GF-D8 (cell line): Measurements from ENCODE around the gene MYLK.

ENCODE experiments used
- DNase-seq: peaks from one replicate; lab custom pipeline; 2025; lab: John Stamatoyannopoulos, UW

The MYLK gene

DNA sequence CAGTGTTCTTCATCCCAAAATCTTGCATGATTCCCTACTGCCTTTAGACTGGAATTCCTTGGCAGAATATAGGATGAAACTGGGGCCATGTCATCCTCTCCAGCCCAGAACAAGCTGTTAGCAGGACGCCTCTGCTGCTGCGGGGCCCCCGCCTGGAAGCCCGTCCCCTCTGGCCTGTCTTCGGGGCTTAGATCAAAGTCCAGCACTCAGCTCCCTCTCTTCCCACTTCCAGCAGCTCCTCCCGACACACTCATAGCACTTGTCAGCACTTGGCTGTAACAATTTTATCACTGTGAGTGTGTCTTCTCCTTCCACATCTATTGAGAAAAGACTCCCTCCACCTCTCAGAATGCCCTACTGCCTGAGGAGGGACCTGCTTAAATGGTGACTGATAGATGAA, 187.3 kb downstream of the MYLK start:
- no peak for DNase-seq

DNA sequence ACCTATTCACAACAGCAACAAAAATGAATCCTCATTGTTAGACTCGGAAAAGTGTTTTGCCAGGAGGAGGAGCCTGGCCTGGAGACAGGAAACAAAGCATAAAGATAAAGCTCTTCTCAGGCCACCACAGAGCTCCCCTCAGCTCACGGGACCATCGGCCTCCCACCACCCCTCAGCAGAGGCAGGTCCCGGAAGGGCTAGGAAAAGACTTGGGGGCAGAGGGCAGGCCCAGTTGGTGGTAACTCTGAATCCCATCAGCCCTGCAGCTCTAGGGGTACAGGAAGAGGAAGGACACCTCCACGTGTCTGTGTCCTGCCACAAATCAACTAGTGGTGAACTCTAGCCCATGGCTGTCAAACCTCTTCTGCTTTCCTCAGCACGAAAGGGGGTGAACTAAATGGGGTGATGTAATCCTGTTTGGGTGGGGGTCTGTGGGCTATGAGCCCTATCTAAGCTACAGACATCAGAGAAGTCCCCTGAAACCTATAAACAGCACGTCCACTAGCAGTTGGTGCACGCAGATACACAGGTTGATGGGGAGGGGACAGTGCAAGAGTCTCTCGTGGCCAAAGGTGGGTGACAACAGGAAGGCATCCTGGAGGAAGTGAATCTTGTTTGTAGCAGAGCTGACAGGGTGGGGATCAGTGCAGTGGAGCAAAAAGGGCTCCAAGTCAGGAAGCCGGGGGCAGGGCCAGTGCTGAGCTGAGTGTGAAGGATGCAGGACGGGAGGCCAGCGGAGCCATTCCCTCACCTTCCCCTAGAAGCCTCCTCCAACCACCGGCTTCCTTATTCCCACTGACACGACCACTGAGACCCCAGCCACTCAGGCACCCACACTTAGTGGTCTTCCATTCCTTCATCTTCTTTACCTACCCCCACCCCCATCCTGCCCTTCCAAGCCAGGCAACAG, 188.1 kb downstream of the MYLK start:
- no peak for DNase-seq

DNA sequence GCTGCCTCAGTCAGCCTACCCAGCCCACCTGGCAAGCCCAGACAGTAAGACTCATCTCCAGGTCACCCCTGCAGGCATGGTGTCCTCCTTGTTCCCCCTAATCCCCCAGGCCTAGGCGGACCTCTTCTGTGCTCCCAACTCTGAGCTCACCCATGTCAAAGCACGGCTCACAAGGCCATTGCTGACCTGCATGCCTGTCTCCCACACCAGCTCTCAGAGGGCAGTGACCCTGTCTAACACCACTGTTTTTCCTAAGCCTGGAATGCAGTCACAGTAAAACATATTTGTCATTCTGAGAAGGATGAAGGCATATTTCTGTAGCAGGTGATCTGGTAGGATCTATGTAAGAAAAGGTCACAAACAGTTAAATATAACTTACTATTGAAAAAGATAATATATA, 189.0 kb downstream of the MYLK start:
- no peak for DNase-seq

DNA sequence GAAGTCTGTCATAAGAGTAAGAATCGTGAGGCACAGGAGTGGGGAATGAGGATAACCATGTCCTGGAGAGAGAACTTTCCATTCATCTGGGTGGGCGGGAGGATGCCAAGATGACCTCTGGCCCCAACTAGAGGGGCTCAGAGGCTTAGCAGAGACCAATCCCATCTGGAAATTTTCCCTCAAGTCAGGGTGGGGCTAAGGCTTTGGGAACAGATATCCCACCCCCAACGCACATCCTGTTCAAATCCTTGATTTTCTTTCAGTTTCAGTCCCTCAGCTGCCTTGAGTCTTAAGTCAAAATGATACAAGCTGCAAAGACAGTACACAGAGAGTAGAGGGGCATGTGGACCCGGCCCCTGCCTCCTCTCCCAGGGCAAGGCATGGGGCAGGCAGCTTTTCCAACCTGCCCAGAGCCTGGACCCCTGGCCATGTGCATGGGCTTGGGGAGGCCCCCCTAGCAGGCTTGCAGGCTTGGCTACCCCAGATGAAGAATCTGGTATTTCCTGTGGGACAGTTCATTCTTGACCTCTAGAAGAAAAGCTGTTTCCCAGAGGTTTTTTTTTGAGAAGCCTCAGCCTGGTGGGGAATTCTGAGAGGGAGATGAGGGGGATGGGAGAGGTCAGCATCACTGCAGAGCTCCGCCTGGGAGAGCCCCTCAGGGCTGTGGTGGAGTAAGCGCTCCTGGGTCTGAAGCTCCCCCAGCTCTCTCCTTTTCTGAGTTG, 189.6 kb downstream of the MYLK start:
- no peak for DNase-seq

DNA sequence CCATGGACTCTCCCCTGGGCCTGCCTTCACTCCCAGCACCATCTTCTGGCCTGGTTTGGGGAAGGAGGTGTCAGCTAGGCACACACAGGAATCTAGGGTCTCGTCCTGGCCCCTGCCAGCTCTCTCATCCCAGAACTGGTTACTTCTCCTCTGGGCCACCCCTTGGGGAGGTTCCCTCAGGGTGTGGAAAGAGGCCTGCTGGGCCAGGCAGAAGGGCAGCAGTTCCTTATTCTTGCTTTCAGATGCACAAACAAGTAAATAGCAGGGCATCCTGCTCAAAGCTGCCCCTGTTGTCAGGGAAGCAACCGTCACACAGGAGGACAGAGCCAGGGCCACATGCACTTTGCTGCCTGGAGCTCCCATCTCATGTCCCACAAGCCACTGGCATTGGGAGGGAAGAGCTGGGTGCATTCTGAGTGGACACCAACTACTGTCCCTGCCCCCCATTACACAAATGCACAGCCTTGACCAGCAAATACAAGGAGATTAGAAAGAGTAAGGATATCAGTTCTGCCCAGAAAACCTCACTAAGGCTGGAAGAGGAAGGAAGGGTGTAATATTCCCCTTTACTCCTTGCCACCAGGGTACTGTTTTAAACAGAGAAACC, 190.4 kb downstream of the MYLK start:
- DNase-seq: no peak

DNA sequence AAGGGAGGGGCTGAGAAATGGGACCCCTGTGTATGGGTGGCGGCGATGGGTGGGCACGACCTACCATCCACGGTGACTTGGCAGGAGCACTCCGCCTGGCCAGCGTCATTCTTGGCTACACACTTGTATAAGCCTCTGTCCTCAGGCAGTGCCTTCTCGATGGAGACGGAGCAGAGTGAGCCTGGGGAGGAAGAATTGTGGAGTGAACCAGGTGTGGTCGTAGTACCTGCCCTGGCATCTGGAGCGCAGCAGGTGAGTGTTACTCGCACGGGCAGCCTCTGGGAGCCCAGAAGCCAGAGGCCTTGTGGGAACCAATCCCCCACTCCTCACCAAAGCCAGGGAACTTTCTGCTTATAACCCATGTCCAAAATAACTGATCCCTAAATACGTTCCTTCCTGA, 191.5 kb downstream of the MYLK start:
- DNase-seq: no peak

DNA sequence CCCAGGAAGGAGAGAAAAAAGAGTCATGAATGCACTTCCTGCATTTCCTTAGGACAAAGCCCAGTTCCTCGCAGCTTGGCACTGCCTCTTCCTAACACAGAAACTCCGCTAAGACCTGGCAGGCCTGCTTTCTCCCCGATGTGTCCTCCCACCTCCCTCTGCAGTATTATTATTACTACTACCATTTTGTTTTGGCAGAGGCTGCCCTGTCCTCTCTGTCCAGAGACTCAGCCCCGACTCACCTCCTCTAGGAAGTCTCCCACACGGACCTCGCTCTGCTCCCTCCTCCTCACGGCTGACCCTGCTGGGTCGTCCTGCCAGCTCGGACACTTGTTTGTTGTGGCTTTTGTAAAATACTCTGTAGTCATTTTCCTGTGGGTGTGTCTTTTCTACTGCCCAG, 192.1 kb downstream of the MYLK start:
- DNase-seq: no peak

DNA sequence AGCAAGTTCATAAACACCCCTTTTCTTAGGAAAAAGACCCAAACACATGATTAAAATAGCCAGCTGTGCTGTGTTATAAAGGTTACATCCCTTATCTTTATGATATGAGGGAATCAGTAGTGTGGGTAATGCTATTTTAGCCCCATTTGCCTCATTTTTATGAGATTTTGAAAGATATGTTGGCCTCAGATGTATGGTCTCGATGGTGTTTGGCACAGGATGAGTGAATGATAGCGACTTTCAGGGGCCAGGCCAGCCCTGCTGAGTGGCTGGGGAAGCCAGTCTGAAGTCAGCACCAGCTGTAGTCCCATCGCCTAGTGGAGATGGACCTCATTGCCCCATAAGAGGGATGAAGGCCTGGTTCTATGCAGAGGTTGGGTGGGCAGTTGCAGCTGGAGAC, 194.3 kb downstream of the MYLK start:
- no peak for DNase-seq

DNA sequence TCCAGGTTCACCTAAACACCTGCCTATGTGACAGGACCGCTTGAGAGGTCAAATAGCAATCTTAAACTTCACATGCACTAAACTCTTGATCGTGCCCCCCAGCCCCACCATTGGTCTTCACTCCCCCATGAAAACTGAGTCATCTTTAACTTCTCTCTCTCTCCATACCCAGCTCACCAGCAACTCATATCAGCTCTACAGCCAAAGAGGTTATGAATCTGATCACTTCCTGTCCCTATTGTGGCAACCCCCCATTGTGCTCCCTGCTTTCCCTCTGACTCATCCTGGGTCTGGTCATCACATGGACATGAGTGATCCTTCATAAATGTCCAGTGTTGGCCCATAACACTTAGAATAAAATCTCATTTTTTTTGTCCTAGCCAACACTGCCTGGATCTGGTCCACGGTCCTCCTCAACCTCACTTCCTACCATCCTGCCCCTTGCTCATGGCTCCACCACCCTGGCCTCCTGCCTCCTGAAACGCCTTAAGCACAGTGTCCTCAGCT, 195.8 kb downstream of the MYLK start:
- no peak for DNase-seq

DNA sequence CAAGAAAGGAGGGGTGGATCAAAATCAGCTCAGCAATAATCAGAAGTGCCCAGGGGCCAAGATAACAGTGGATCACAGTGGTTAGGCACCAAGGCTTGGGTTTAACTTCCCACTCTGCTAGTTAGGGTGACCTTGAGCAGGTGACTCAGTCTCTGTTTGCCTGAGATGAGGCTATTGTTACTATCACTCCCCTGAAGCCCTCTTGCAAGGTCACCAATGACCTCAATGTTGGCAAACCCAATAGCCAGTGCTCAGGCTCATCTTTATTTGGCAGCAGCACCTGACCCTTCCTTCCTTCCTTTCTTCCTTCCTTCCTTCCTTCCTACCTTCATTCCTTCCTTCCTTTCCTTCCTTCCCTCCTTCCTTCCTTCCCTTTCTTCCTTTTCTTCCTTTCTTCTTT, 196.8 kb downstream of the MYLK start:
- no peak for DNase-seq

DNA sequence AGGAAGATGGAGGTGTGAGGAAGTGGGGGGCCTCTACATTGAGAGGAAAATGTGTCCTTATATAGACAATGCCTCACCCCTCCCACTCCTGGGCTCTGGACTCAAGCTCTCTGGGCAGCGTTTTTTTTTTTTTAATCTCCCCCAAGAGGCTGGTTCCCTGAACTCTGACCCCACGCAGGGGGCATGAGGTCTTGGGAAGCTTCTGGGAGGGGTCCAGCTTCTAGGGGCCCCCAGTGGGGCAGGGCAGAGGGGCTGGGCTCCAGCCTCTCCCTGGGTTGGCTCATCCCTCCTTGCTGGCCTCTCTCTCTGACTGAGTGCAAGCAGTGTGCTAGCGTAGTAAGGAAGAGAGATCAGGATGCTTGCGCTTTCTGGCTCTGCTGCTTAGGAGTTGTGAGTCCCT, 197.9 kb downstream of the MYLK start:
- no peak for DNase-seq

DNA sequence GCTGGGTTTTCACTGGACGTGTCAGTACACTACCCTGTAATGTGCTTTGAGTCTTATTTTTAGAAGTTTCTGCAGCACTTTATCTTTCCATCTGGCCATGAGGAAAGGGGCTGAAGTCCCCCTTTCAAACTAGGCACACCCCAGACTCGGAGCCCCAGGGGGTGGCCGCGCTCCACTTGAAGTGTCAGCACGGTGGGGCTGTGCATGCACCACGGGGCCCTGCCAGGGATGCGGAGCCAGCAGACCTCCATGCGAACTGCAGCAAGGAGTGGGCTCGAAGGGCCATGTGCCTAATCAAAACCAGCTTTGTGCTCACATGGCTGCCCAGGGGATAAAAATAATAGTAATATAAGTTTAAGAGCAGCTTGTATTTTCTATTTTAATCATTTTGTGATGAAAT, 198.4 kb downstream of the MYLK start:
- no peak for DNase-seq

DNA sequence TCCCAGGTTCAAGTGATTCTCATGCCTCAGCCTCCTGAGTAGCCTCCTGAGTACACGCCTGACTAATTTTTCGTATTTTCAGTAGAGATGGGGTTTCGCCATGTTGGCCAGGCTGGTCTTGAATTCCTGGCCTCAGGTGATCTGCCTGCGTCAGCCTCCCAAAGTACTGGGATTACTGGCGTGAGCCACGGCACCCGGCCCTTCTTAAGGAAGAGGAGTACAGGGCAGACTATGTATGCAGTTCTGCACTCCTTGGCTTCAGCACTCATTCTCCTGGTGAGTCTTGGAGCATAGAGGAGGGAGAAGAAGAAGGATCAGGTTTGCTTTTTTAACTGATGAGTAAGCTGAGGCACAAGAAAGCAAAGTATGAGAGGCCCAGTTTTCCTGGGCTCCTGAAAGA, 199.5 kb downstream of the MYLK start:
- no peak for DNase-seq

DNA sequence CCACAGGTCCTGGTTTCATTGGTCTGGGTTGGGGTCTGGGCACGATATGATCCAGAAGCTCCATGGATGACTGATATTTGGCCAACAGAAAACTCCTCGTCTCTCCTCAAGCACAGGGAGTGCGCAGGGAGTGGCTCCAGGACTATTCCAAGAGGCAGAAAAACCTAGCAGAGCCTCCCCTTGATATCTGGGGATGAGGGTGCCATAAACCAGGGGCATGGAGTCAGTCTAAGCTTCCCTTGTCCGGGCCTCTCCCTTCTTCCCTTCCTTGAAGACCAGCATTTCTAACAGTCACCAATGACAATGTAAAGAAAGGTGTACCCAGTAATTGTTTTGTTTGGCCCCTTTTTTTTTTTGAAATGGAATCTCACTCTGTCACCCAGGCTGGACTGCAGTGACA, 199.9 kb downstream of the MYLK start:
- no peak for DNase-seq

DNA sequence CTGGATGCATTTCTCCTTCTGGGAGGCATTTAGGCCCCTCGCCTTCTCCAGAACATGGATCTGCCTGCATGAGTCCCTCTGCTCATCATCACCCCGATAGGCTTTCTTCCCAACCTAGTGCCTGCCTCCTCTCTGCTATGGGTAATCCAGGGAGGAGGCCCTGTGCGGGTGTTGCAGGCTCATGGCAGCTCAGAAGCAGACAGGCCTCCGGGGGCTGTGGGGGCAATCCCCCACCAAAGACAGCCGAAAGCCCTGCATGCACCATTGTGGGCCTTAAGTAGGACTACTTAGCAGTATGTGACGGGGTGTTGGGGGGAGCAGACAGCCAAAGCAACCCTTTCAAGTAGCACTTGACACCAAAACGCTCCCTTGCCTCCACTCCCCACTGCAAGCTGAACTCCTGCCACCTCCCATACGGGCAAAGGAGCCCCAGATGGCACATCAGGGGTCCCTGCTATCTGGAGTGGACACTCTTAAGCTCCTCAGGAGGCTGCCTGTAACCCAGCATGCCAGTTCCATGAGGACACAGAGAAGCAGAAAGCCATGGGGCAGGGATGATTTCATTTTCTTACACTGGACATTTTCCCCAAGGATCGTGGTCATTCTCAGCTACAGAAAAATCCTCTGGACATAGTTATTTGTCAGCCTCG, 200.5 kb downstream of the MYLK start:
- no peak for DNase-seq

DNA sequence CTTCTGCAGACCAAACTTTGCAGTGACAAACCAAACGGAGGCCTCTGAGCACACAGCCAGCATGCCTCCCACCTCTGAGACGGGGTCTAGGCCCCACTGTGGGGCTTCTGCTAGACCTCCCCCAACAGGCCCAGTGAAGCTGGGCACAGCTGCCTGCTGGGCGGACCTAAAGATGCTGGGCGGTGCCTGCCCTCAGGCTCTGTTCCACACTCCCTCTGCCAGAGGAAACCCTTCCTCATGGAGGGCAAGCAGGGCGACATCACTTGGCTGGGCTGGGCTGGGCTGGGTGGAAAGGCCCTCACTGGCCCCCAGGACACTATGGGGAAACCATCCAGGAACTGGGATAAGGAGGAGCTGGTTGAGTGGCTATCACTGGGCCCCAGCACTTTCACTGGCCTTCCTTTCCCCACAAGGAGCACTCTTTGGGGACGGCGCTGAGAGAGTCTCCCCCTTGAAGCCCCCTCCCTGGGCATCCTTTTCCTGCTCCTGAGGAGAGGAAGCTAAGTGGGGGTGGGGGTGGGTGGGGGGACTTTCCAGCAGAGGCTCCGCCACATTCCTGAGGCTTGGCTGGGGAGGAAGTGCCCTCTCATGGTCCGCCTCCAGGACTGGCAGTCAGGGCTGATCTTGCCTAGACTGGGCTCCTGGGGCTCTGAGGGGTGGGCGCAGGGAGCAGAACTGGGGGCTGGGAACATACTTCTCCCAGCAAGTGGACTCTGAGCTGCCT, 201.2 kb downstream of the MYLK start:
- no peak for DNase-seq

DNA sequence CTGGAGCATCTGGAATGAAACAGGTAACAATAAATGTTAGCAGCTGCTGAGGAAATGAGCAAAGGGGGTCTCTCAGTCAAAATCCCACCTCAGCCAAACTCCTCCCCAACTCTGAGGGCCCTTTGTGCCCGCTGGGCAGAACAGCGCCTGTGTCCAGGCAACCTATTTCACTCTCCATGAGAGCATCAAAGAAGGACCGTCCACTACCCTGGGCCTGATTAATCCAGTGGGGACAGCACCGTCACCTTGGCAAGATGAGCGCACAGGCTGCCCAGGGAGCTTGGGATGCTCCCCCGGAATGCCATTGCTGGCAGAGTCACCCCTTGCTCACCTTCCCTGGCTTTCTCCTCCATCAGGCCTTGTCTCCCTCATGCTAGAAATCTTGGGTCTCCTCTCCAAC, 201.8 kb downstream of the MYLK start:
- no peak for DNase-seq

DNA sequence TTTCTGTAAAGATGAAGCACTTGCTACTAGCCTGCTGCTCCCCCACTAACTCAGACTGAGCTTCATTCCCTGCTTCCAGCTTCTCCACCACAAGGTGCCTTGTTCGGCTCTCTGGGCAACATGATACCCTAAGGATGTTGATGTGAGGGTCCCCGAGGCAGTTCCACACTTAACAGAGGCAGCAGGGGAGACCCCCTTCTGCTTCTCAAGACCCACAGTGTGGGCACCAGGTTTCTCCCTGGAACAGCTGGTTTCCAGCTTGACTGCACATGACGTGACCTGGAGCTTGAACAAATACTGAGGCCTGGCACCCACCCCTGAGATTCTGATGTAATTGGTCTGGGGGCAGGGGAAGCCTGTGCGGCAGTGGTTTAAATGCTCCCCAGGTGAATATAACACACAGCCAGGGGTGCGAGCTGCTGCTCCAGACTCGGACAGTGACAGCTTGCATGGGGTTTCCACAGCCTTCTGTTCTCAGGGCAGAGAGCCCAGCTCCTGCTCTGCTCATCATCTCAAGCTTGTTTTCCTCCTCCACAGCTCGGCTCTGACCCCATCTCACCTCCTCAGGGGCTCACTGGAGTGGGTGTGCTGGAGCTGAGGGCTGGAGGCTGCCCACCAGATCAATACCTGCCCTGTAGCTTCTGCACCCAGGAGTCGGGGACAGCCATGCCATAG, 204.3 kb downstream of the MYLK start:
- DNase-seq: no peak

DNA sequence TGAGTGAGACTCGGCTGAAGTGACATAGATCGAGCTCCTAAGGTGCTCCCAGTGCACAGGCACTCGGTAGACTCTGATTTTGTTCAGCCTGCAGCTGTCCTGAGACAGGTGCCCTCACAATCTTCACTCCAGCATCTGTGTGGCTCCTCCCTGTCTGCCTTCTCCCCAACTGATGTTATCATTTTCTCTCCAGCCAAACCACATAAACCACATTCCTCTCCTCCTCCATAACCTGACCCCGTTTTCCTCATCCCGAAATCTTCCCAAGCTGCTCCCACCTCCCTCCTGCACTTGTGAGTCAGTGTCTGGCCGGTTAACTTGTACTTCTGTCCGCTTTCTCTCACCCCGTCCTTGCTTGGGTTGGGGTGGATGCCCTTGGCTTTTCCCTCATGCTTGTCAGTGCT, 206.0 kb downstream of the MYLK start:
- no peak for DNase-seq

DNA sequence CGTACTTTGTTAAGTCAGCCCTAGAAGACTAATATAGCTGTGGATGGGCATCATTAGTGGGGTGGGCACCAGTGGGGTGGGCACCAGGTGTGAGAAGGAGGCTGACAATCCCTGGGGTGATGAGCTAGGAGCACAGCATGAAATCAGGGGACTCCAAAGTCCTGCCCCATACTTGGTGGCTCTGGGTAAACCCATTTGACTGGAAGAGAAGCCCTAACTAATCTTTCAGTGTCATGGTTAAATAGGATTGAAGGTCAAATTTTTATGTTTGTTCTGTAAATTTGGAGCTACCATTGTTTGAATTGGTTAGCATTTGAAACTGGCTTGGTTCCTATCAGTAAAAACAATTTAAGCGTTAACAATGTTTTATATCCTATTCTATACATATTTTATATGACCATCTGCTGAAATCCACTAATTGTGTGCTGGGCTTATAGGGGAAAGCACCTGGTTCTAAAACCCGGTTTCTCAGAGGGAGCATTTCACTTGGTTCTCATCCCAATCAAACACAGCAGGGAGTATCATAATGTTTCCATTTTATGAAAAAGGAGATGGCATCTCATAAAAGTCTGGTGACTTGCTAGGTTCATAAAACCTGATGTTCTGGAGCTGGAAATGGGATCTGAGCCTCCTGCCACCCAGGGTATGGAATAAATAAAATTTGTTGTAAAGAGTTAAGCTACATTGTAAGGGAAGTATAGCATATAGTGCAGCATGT, 211.5 kb downstream of the MYLK start:
- DNase-seq: no peak
